ENCODE data around the gene RAD51B. TPM values are rescaled to one million over a fixed set of nuclear protein-coding genes. Genes with fewer than 3 reads are reported as not detected.

RAD51B gene
- total and polyA plus RNA-seq, 2 experiments from 2014 or later, result 10.1 to 18.0 TPM

GRCh38 chr14:68643673-68644072, 824.1 kb downstream of the RAD51B start:
- TF ChIP-seq EZH2 (IDR thresholded peaks at IDR 0.05; ENCODE audit: borderline replicate concordance) (no peak), EZH2phosphoT487 (IDR thresholded peaks at IDR 0.05; ENCODE audit: low read depth, severe bottlenecking, unreplicated experiment) (no peak), CTCF (IDR thresholded peaks at IDR 0.05; ENCODE audit: poor library complexity) (no peak)
- DNase-seq (ENCODE audit: low spot score), result no peak
- no peak overlapping the region for H2AFZ ChIP-seq
- no peaks in the 10 kb centered on the region for H3K27me3 ChIP-seq
- H3K4me3 ChIP-seq, result no peak overlapping the region
- no peaks in the 10 kb centered on the region for H4K20me1 ChIP-seq (ENCODE audit: insufficient read depth, poor library complexity, severe bottlenecking)
- no peak overlapping the region for H3K27ac ChIP-seq
- peaks cover 4% of the 10 kb centered on the region for H3K9me3 ChIP-seq (ENCODE audit: low read depth)
- no peaks in the 10 kb centered on the region for H3K36me3 ChIP-seq (replicated peaks; ENCODE audit: insufficient read depth, low read depth)
- 98% methylated on average over 2 of the region's 2 CpGs for WGBS (ENCODE audit: low lambda C conversion rate, missing lambda C conversion rate)
- no peaks in the 10 kb centered on the region for H3K9me2 ChIP-seq (replicated peaks; ENCODE audit: insufficient read depth)
- peaks cover 7% of the 10 kb centered on the region for H3K4me1 ChIP-seq (ENCODE audit: insufficient read depth)
- no peak overlapping the region for H3K4me2 ChIP-seq
- no peaks in the 10 kb centered on the region for H3K79me2 ChIP-seq

- Histone ChIP-seq H3K4me2 (no peak overlapping the region), H3K79me2 (no peaks in the 10 kb centered on the region), H3K9me2 (replicated peaks; ENCODE audit: insufficient read depth) (no peaks in the 10 kb centered on the region), H3K9me3 (ENCODE audit: low read depth) (peaks cover 4% of the 10 kb centered on the region), H3K4me3 (no peak overlapping the region), H3K36me3 (replicated peaks; ENCODE audit: insufficient read depth, low read depth) (no peaks in the 10 kb centered on the region), H4K20me1 (ENCODE audit: insufficient read depth, poor library complexity, severe bottlenecking) (no peaks in the 10 kb centered on the region), H2AFZ (no peak overlapping the region), H3K27me3 (no peaks in the 10 kb centered on the region), H3K4me1 (ENCODE audit: insufficient read depth) (peaks cover 3% of the 10 kb centered on the region), H3K27ac (no peak overlapping the region)
- 91% methylated on average over 1 of the region's 1 CpG for WGBS (ENCODE audit: low lambda C conversion rate, missing lambda C conversion rate)
- TF ChIP-seq CTCF (IDR thresholded peaks at IDR 0.05; ENCODE audit: poor library complexity), result no peak
- no peak for TF ChIP-seq EZH2phosphoT487 (IDR thresholded peaks at IDR 0.05; ENCODE audit: low read depth, severe bottlenecking, unreplicated experiment)
- no peak for TF ChIP-seq EZH2 (IDR thresholded peaks at IDR 0.05; ENCODE audit: borderline replicate concordance)
- DNase-seq (ENCODE audit: low spot score), result no peak
Observed at GRCh38 chr14:68644101-68644500, 824.5 kb downstream of the RAD51B start.

GRCh38 chr14:68645371-68645770, 825.8 kb downstream of the RAD51B start:
- Histone ChIP-seq H3K9me3 (ENCODE audit: low read depth) (peaks cover 4% of the 10 kb centered on the region), H3K79me2 (no peaks in the 10 kb centered on the region), H3K4me2 (no peak overlapping the region), H2AFZ (no peak overlapping the region), H3K4me3 (no peak overlapping the region), H3K36me3 (replicated peaks; ENCODE audit: insufficient read depth, low read depth) (no peaks in the 10 kb centered on the region), H3K9me2 (replicated peaks; ENCODE audit: insufficient read depth) (no peaks in the 10 kb centered on the region), H4K20me1 (ENCODE audit: insufficient read depth, poor library complexity, severe bottlenecking) (no peaks in the 10 kb centered on the region), H3K27me3 (no peaks in the 10 kb centered on the region), H3K27ac (no peak overlapping the region), H3K4me1 (ENCODE audit: insufficient read depth) (peaks cover 3% of the 10 kb centered on the region)
- WGBS (ENCODE audit: low lambda C conversion rate, missing lambda C conversion rate), result 94% methylated on average over 2 of the region's 2 CpGs
- no peak for TF ChIP-seq CTCF (IDR thresholded peaks at IDR 0.05; ENCODE audit: poor library complexity)
- no peak for TF ChIP-seq EZH2 (IDR thresholded peaks at IDR 0.05; ENCODE audit: borderline replicate concordance)
- no peak for TF ChIP-seq EZH2phosphoT487 (IDR thresholded peaks at IDR 0.05; ENCODE audit: low read depth, severe bottlenecking, unreplicated experiment)
- no peak for DNase-seq (ENCODE audit: low spot score)

Measured in hepatocyte (in vitro differentiated cells).